Measurements from ENCODE around the gene RARB. TPM values are rescaled to one million over a fixed set of nuclear protein-coding genes. Genes with fewer than 3 reads are reported as not detected.

RARB gene
- polyA plus RNA-seq, 1 experiment: 7.8 TPM

DNA sequence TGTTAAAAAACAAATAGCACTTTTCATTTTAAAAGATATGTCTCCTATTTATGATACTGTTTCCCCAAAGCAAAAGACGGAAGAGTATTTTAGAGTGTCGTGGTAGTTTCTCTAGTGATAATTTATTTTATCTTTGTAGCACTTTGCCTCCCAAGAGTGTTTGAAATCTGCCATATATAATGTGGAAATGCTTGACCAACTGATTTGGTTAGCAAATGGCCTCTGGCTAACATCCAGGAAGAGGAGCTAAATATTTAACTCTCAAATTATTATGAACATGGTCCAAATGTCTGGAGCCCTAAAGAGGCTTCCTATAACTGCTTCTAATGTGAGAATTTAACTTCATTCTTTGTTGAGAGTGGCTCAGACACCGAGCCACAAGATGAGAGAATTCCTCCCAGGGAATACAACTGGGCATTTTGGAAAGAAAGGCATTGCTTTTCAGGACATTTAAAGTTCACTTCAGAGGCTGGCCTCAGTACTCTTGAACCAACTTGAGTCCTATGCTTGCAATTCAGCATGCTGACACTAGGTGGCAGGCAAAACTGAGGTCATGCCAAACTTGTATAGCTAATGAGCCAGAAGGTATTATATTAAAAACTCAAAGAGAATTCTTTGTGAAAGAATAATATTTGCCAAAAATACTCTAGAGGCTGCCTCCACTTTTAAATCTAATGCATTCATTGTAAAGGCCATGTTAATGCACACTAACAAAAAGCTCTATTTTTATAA lies 104.5 kb downstream of the RARB start:
- ChIA-PET POLR2A (no interaction called here), CTCF (interaction anchor here (1.1 to 1.3 kb wide), 2 partner anchors 9 to 23 kb away, joined by 3 to 4 read pairs; no protein-coding TSS in a partner anchor)
- Histone ChIP-seq H3K4me3 (ENCODE audit: low read depth, low read length) (no peak overlapping the region), H3K36me3 (ENCODE audit: control insufficient read depth, insufficient read depth, low read length) (no peaks in the 10 kb centered on the region), H3K27me3 (ENCODE audit: control insufficient read depth, insufficient read depth, low read length) (no peaks in the 10 kb centered on the region)
- no peak for DNase-seq (ENCODE audit: low read depth)
- peak; percentile 58 for TF ChIP-seq CTCF (IDR thresholded peaks at IDR 0.05; ENCODE audit: insufficient read depth, low read depth, low read length)

- ChIA-PET CTCF (interaction anchor here (0.8 to 1.3 kb wide), 3 partner anchors 10 to 90 kb away, joined by 3 to 4 read pairs (median 3); no protein-coding TSS in a partner anchor), POLR2A (no interaction called here)
- Histone ChIP-seq H3K36me3 (ENCODE audit: control insufficient read depth, insufficient read depth, low read length) (no peaks in the 10 kb centered on the region), H3K27me3 (ENCODE audit: control insufficient read depth, insufficient read depth, low read length) (no peaks in the 10 kb centered on the region), H3K4me3 (ENCODE audit: low read depth, low read length) (no peak overlapping the region)
- TF ChIP-seq CTCF (IDR thresholded peaks at IDR 0.05; ENCODE audit: insufficient read depth, low read depth, low read length): no peak
- no peak for DNase-seq (ENCODE audit: low read depth)
Observed at GRCh38 chr3:25533399-25533798, 105.3 kb downstream of the RARB start.

DNA sequence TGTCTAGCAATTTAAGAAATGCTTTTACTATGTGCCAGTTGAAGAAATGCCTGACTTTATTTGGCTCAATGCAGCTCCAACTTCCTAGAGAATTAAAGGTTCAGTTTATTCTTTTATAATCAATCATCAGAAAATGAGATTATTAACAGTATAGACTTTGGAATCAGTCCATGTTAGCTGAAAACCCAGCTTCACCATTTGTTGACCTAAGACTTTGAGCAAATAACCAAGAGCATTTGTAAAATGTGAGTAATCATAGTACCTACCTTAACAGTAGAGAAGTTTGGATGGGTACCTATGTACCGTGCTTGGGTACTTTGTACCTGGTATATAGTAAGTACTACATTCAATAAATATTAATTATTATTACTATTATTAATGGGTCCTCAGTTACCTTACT lies 105.9 kb downstream of the RARB start:
- ChIA-PET CTCF (interaction anchor here (0.7 to 1.3 kb wide), 3 partner anchors 11 to 91 kb away, joined by 3 to 6 read pairs (median 3); no protein-coding TSS in a partner anchor), POLR2A (no interaction called here)
- H3K4me3 ChIP-seq (ENCODE audit: low read depth, low read length): no peak overlapping the region
- H3K27me3 ChIP-seq (ENCODE audit: control insufficient read depth, insufficient read depth, low read length): no peaks in the 10 kb centered on the region
- H3K36me3 ChIP-seq (ENCODE audit: control insufficient read depth, insufficient read depth, low read length): no peaks in the 10 kb centered on the region
- TF ChIP-seq CTCF (IDR thresholded peaks at IDR 0.05; ENCODE audit: insufficient read depth, low read depth, low read length): no peak
- no peak for DNase-seq (ENCODE audit: low read depth)

DNA sequence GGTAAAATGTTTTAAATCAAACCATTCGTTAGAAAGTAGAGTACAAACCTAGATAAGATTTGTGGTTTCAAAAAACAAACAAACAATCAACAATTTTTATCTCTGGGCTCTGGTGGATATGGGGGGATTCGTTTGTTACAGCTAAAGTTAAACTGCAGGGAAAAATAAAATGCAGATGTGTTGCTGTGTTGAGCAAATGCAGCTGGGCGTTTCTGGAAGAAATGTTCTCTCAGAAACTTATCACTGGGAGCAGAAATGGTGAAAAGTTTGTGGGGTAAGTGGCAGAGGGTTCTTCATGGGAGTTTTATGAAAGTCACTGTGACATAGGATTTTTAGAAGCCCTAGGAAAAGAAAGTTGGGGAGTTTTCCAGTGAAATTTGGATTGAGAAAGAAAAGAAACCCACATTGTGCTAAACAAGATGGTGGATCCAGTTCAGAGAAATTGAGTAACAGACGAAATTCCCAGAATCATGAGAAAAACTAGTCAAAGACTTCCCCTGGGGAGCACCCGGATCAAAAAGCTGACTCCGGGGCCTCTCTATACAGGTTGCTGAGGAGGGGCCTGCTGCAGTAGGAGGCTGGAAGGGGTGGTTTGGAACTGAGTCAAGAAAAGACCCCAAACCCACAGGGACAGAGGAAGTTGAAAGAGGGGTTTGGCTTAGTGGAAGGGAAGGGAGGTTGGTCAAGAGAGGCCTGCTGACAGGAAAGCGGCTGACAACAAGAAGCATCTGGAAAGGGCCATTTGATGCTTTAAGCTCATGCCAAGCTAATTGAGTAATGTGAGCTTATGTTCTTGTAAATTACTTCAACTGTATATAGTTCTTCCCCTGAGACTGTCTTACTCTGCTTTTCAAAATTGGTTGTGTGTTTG lies 108.7 kb downstream of the RARB start:
- Histone ChIP-seq H3K4me3 (ENCODE audit: low read depth, low read length) (no peak overlapping the region), H3K36me3 (ENCODE audit: control insufficient read depth, insufficient read depth, low read length) (no peaks in the 10 kb centered on the region), H3K27me3 (ENCODE audit: control insufficient read depth, insufficient read depth, low read length) (no peaks in the 10 kb centered on the region)
- TF ChIP-seq CTCF (IDR thresholded peaks at IDR 0.05; ENCODE audit: insufficient read depth, low read depth, low read length): no peak
- CTCF ChIA-PET: interaction anchor here (0.9 to 1.5 kb wide), 2 partner anchors 15 to 20 kb away, joined by 3 to 4 read pairs; no protein-coding TSS in a partner anchor
- POLR2A ChIA-PET: no interaction called here
- DNase-seq (ENCODE audit: low read depth): no peak

DNA sequence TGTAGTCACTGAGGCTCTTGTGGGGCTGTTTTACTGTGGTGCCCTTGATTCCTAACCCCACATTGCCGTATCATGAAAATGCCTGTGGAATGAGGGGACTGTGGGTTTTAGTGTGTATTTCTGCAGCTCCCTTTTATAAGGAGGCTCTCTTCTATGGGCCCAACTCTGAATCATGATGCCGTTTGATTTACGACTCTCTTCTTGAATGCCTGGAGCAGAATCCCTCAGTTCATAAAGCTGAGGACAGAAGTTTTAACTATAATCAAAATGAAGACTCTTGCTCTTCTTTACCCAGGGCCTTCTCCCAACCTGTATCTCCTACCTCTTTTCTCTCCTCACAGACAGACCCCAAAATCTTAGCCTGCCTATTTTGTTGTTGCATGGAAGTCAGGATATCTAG lies 109.5 kb downstream of the RARB start:
- H3K27me3 ChIP-seq (ENCODE audit: control insufficient read depth, insufficient read depth, low read length): no peaks in the 10 kb centered on the region
- no peak for DNase-seq (ENCODE audit: low read depth)
- ChIA-PET CTCF (interaction anchor here (0.9 to 1.5 kb wide), 2 partner anchors 15 to 19 kb away, joined by 3 to 4 read pairs; no protein-coding TSS in a partner anchor), POLR2A (no interaction called here)
- H3K4me3 ChIP-seq (ENCODE audit: low read depth, low read length): no peak overlapping the region
- TF ChIP-seq CTCF (IDR thresholded peaks at IDR 0.05; ENCODE audit: insufficient read depth, low read depth, low read length): no peak
- H3K36me3 ChIP-seq (ENCODE audit: control insufficient read depth, insufficient read depth, low read length): no peaks in the 10 kb centered on the region
